ENCODE results near the gene ST6GALNAC4. TPM values are rescaled to one million over a fixed set of nuclear protein-coding genes. Genes with fewer than 3 reads are reported as not detected.
A peak's percentile ranks its signal among the peaks of the same experiment; 100 is the strongest.

ST6GALNAC4 gene
- total RNA-seq, 1 experiment from 2014 or later = 38.0 TPM

DNA sequence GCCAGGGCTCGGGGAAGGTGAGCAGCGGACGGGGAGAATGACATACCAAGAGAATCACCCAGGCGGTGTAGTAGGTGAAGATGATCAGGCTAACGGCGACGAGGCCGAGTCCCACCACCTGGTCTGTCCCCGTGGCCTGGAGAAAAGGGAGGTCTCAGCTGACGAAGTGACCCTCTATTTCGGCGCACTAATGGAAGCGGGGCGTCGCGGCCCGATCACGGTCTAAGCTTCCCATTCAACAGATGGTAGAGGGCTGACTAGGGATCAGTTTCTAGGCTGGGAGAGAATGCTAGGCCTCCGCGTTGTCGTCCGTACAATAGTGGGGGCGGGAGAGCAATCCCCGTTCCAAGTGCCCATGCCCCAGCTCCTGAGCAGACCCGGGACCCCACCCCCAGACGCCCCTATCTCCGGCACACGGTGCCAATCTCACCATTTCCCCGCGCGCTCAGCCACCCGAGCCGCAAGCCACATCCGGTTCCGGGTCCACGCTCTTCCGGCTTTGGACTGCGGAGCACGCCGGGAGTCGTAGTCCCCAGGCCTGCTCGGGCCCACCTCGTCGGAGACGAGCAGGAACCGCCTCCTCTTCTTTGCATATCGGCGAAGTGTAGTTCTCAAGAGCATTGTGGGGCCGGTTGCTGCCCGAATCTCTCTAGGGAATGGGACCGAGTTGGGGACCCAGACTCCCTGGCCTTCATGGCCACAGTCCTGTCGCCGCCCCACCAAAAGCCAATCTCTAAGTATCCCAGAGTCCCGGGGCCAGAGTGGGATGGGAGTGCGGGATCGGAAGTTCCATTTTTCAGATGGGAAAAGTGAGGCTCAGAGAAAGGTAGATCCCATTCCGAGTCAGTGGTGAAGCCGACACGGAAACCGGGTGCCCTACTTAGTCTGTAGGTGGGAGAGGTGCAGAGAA lies 20.8 kb upstream of the ST6GALNAC4 start, which contains the start of gene DPM2:
TSS of gene DPM2 (minus strand) at position 467 of the 910 bp plus-strand sequence. CDS start at position 433, 34 bp downstream.
- BruUV-seq (replicated peaks) = no TSS peak
- Histone ChIP-seq H3K4me3 (ENCODE audit: low read depth in 2 of 2, low read length in 2 of 2) (peak within 1 kb of the TSS; percentile 65 to 66), H3K36me3 (ENCODE audit: control insufficient read depth, insufficient read depth, low read length) (peaks cover 7% of the 10 kb centered on the region), H3K9me3 (ENCODE audit: control insufficient read depth, insufficient read depth, low read depth, low read length) (no peaks in the 10 kb centered on the region), H3K4me1 (ENCODE audit: control insufficient read depth, insufficient read depth, low read length) (peaks cover 59% of the 10 kb centered on the region), H3K27ac (ENCODE audit: low read length) (peak within 1 kb of the TSS; percentile 93), H3K27me3 (ENCODE audit: control insufficient read depth, insufficient read depth, low read length) (no peaks in the 10 kb centered on the region)
- intact Hi-C loops (cut with micrococcal nuclease; ENCODE audit: unreplicated experiment) = no loop called here
- peak; percentile 94 for TF ChIP-seq POLR2AphosphoS5 (IDR thresholded peaks at IDR 0.05; ENCODE audit: low read depth, low read length)
- no peak for TF ChIP-seq TCF7L2 (IDR thresholded peaks at IDR 0.05; ENCODE audit: low read depth, low read length)
- TF ChIP-seq, protein P1, sequence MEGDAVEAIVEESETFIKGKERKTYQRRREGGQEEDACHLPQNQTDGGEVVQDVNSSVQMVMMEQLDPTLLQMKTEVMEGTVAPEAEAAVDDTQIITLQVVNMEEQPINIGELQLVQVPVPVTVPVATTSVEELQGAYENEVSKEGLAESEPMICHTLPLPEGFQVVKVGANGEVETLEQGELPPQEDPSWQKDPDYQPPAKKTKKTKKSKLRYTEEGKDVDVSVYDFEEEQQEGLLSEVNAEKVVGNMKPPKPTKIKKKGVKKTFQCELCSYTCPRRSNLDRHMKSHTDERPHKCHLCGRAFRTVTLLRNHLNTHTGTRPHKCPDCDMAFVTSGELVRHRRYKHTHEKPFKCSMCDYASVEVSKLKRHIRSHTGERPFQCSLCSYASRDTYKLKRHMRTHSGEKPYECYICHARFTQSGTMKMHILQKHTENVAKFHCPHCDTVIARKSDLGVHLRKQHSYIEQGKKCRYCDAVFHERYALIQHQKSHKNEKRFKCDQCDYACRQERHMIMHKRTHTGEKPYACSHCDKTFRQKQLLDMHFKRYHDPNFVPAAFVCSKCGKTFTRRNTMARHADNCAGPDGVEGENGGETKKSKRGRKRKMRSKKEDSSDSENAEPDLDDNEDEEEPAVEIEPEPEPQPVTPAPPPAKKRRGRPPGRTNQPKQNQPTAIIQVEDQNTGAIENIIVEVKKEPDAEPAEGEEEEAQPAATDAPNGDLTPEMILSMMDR (IDR thresholded peaks at IDR 0.05) = no peak
- no peak for TF ChIP-seq SIN3A (IDR thresholded peaks at IDR 0.05; ENCODE audit: borderline replicate concordance, insufficient read depth, low read depth, low read length)
- TF ChIP-seq, protein P2, sequence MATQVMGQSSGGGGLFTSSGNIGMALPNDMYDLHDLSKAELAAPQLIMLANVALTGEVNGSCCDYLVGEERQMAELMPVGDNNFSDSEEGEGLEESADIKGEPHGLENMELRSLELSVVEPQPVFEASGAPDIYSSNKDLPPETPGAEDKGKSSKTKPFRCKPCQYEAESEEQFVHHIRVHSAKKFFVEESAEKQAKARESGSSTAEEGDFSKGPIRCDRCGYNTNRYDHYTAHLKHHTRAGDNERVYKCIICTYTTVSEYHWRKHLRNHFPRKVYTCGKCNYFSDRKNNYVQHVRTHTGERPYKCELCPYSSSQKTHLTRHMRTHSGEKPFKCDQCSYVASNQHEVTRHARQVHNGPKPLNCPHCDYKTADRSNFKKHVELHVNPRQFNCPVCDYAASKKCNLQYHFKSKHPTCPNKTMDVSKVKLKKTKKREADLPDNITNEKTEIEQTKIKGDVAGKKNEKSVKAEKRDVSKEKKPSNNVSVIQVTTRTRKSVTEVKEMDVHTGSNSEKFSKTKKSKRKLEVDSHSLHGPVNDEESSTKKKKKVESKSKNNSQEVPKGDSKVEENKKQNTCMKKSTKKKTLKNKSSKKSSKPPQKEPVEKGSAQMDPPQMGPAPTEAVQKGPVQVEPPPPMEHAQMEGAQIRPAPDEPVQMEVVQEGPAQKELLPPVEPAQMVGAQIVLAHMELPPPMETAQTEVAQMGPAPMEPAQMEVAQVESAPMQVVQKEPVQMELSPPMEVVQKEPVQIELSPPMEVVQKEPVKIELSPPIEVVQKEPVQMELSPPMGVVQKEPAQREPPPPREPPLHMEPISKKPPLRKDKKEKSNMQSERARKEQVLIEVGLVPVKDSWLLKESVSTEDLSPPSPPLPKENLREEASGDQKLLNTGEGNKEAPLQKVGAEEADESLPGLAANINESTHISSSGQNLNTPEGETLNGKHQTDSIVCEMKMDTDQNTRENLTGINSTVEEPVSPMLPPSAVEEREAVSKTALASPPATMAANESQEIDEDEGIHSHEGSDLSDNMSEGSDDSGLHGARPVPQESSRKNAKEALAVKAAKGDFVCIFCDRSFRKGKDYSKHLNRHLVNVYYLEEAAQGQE (IDR thresholded peaks at IDR 0.05; ENCODE audit: insufficient read depth in 1 of 2, low read depth in 2 of 2, low read length in 1 of 2) = no peak
- POLR2A ChIA-PET = no interaction called here
- ATAC-seq (peak; percentile 79), DNase-seq (ENCODE audit: low read depth, low spot score) (peak; percentile 70)
- CTCF ChIA-PET = interaction anchor here (0.6 kb wide), 1 partner anchor 86 kb away, joined by 3 read pairs; no protein-coding TSS in a partner anchor
- in situ Hi-C loops (cut with HindIII; ENCODE audit: low pct_unique_long_range_greater_than_20kb, low sequenced_read_pairs) = loop anchor here (25.0 kb wide), 1 partner anchor 150 kb away; no protein-coding TSS in a partner anchor

DNA sequence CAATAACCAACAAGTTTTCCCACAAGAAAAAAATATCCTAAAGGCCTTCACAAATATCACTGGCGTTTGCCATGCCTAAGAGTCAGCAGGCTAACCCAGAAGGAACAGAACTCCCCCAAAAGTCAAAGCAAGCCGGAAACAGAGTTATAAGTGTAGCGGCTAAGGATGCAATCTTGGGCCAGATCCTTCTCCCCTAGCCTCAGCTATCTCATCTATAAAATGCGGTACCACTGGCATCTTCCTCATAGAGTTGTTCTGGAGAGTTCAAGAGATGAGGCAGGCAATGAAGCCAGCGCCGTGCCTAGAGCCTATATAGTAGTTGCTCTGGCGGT lies 20.2 kb upstream of the ST6GALNAC4 start:
- Histone ChIP-seq H3K4me1 (ENCODE audit: control insufficient read depth, insufficient read depth, low read length) (peaks cover 52% of the 10 kb centered on the region), H3K4me3 (ENCODE audit: low read depth in 2 of 2, low read length in 2 of 2) (peak overlapping the region; percentile 65 to 66), H3K36me3 (ENCODE audit: control insufficient read depth, insufficient read depth, low read length) (peaks cover 7% of the 10 kb centered on the region), H3K9me3 (ENCODE audit: control insufficient read depth, insufficient read depth, low read depth, low read length) (no peaks in the 10 kb centered on the region), H3K27me3 (ENCODE audit: control insufficient read depth, insufficient read depth, low read length) (no peaks in the 10 kb centered on the region), H3K27ac (ENCODE audit: low read length) (peak overlapping the region; percentile 93)
- no peak for ATAC-seq
- POLR2A ChIA-PET = no interaction called here
- intact Hi-C loops (cut with micrococcal nuclease; ENCODE audit: unreplicated experiment) = no loop called here
- CTCF ChIA-PET = interaction anchor here (0.6 kb wide), 1 partner anchor 87 kb away, joined by 3 read pairs; no protein-coding TSS in a partner anchor
- in situ Hi-C loops (cut with HindIII; ENCODE audit: low pct_unique_long_range_greater_than_20kb, low sequenced_read_pairs) = loop anchor here (25.0 kb wide), 1 partner anchor 150 kb away; no protein-coding TSS in a partner anchor
- DNase-seq (ENCODE audit: low read depth, low spot score) = no peak
- BruUV-seq (replicated peaks) = no TSS peak
- TF ChIP-seq, protein P2 (IDR thresholded peaks at IDR 0.05; ENCODE audit: insufficient read depth in 1 of 2, low read depth in 2 of 2, low read length in 1 of 2) = no peak
- TF ChIP-seq, protein P1 (IDR thresholded peaks at IDR 0.05) = no peak
- TF ChIP-seq POLR2AphosphoS5 (IDR thresholded peaks at IDR 0.05; ENCODE audit: low read depth, low read length) (no peak), TCF7L2 (IDR thresholded peaks at IDR 0.05; ENCODE audit: low read depth, low read length) (no peak), SIN3A (IDR thresholded peaks at IDR 0.05; ENCODE audit: borderline replicate concordance, insufficient read depth, low read depth, low read length) (no peak)

Data from Panc1 (cell line).